ENCODE data around the gene FOXO1.

FOXO1 gene

DNA sequence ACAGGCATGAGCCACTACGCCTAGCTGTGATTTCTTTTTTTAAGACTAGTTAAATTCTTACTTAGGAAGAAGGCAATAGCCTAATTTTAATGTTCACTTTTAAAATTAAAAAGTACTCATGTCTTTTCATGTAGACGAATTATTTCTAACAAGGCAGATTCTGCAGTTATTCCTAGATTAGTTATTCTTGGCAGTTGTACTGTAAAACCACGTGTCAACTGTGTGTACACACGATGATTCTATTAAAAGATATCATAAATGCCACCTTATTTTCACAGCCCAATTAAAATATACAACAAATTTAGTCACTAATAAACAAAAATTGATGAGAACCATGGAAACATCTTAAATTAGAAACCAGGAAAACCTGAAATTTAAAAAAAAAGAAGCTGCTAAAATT is 10.6 kb upstream of the FOXO1 start:
- FAIRE-seq: no peak
- TF ChIP-seq POLR2A (IDR thresholded peaks at IDR 0.05; ENCODE audit: low read depth, low read length) (no peak), POLR2AphosphoS5 (IDR thresholded peaks at IDR 0.05; ENCODE audit: low read depth, low read length) (no peak), TAF1 (IDR thresholded peaks at IDR 0.05; ENCODE audit: borderline replicate concordance, low read depth, low read length) (no peak)
- no peak for DNase-seq (ENCODE audit: insufficient read length)

DNA sequence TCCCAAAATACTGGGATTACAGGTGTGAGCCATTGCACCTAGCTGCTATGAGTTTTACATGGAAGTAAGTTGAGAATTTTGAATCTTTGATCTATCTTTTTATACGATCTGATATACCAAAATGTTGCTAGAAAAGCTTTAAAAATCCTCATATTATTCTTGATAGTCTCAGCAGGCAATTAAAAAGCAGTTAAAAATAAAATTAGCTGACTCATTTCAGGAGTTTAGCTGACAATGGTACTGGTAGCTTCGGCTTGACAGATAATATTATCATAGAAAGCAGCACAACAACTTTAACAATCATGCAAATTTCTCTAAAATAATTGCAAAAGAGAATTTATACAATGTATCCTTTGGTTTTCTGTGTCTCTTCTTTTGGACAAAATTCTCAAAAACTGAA is 9.6 kb upstream of the FOXO1 start:
- TF ChIP-seq POLR2AphosphoS5 (IDR thresholded peaks at IDR 0.05; ENCODE audit: low read depth, low read length): no peak
- no peak for TF ChIP-seq TAF1 (IDR thresholded peaks at IDR 0.05; ENCODE audit: borderline replicate concordance, low read depth, low read length)
- no peak for TF ChIP-seq POLR2A (IDR thresholded peaks at IDR 0.05; ENCODE audit: low read depth, low read length)
- DNase-seq (ENCODE audit: insufficient read length): no peak
- no peak for FAIRE-seq

DNA sequence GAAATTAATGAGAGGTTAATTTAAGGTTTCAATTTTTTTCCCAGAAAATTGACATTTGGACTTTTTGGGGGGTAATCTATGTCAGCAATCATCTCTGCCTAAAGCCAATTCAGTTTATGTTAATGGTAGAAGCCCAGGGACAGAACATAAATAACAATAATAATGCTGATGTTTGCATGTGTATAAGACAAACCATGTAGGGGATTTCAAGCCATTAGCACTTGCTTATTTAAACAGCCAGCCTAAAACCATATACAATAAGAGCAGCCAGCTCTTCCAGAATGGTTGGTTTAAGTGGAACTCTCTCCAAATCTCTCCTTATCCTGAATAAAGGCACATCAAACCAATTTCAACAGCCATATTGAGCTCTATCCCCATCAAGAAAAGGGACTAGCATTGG is 7.0 kb upstream of the FOXO1 start:
- TF ChIP-seq POLR2A (IDR thresholded peaks at IDR 0.05; ENCODE audit: low read depth, low read length): no peak
- TF ChIP-seq TAF1 (IDR thresholded peaks at IDR 0.05; ENCODE audit: borderline replicate concordance, low read depth, low read length): no peak
- TF ChIP-seq POLR2AphosphoS5 (IDR thresholded peaks at IDR 0.05; ENCODE audit: low read depth, low read length): no peak
- DNase-seq (ENCODE audit: insufficient read length) (no peak), FAIRE-seq (no peak)

DNA sequence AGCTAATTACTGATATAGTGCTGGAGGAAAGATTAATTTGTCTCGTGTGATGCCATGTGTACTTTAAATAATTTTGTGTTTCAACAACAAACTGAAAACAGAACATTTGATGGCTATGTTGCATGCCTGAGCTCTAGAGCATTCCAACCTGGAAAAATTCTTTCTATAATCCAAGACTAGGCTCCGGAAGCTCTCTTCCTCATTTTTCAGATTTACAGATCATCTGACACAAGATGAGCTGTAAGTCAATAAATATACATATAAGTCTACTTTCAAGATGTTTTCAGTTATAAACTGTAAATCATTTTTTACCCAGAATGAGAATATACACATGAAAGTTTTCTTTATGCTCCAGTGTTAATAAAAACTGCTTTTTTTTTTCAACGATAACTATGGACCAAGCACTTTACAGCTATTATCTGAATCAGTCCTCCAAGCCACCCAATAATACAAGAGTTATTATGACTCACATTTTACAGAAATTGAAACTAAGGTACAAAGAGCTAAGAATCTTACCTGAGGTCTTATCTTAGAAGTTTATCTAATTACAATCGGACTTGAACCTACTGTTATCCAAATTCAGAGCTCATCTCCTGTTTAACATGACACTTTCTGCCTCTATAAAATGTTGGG is 6.4 kb upstream of the FOXO1 start:
- DNase-seq (ENCODE audit: insufficient read length) (no peak), FAIRE-seq (no peak)
- TF ChIP-seq POLR2A (IDR thresholded peaks at IDR 0.05; ENCODE audit: low read depth, low read length) (no peak), TAF1 (IDR thresholded peaks at IDR 0.05; ENCODE audit: borderline replicate concordance, low read depth, low read length) (no peak), POLR2AphosphoS5 (IDR thresholded peaks at IDR 0.05; ENCODE audit: low read depth, low read length) (no peak)

DNA sequence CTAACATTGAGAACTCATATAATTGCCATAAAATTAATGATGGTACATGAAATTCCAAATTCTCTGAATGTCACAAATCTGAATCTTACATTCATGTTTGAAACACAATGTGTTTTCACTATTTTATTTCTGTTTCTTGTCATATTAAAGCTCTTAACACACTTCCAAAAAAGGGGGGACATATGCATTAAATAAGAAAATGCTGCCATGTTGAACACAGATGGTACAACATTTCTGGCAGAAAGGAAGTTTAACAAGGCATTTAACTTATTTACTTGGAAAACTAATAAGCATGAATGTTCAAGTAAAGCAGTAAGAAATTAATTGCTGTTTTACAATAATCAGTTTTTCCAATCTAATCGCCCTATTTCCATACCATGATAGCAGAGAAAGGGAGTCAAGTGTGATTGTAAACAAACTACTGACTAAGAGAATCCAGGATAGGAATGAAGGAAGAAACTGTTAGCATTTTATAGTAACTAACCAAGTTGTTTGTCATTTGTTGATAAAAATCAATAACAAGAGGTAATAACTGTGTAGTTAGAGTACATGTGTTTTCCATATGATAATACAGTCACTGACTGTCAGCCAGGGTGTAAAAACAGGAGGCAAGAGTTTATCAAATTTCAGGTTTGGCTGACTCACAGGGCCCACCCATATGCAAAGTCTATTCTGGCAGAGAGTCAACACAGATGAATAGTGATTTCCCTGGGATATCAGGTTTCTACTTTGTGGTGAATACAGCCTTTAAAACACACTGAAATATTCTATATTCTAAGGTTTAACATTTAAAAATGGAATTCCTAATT is 5.7 kb upstream of the FOXO1 start:
- no peak for DNase-seq (ENCODE audit: insufficient read length)
- TF ChIP-seq POLR2AphosphoS5 (IDR thresholded peaks at IDR 0.05; ENCODE audit: low read depth, low read length) (no peak), TAF1 (IDR thresholded peaks at IDR 0.05; ENCODE audit: borderline replicate concordance, low read depth, low read length) (no peak), POLR2A (IDR thresholded peaks at IDR 0.05; ENCODE audit: low read depth, low read length) (no peak)
- peak; percentile 63 for FAIRE-seq

DNA sequence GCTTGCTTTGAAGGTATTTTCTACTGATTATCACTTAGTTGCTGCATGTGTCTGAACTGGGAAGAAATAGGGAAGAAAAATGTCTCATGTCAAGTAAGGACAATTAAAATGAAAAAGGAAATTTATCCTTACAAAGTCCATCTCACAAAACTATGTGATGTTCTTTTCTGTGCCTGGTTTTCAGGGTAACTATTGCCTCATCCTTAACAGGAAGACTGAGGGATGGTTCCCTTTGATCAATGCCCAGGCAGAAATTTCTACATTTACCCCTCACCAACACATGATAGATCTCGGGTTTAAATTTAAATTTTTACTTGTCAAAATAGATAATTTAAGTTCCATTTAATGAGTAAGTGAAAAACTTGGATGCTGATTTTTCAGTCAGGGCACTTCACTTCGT is 3.9 kb upstream of the FOXO1 start:
- FAIRE-seq: no peak
- TF ChIP-seq POLR2AphosphoS5 (IDR thresholded peaks at IDR 0.05; ENCODE audit: low read depth, low read length) (no peak), POLR2A (IDR thresholded peaks at IDR 0.05; ENCODE audit: low read depth, low read length) (no peak), TAF1 (IDR thresholded peaks at IDR 0.05; ENCODE audit: borderline replicate concordance, low read depth, low read length) (no peak)
- DNase-seq (ENCODE audit: insufficient read length): no peak

DNA sequence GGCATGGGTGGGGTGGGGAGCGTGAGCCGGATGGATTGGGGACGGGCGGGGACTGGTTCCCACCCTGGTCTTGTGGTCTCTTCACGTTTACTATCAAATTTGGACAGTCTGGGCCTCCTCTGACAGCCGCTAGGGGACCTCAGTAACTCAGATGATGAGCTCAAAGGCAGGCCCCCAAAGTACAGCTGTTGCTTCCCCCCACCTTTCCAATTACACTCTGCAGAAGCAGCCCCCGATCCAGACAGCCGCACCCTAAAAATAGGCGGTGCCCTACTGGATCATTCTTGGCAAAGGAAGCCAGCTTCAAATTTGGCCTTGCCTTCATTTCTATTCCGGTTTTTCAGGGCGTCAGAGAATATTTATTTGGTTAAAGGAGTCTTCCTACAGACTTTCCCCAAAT is 1.9 kb upstream of the FOXO1 start:
- no peak for TF ChIP-seq POLR2A (IDR thresholded peaks at IDR 0.05; ENCODE audit: low read depth, low read length)
- TF ChIP-seq POLR2AphosphoS5 (IDR thresholded peaks at IDR 0.05; ENCODE audit: low read depth, low read length): no peak
- no peak for TF ChIP-seq TAF1 (IDR thresholded peaks at IDR 0.05; ENCODE audit: borderline replicate concordance, low read depth, low read length)
- DNase-seq (ENCODE audit: insufficient read length) (peak; percentile 48), FAIRE-seq (peak; percentile 88)

DNA sequence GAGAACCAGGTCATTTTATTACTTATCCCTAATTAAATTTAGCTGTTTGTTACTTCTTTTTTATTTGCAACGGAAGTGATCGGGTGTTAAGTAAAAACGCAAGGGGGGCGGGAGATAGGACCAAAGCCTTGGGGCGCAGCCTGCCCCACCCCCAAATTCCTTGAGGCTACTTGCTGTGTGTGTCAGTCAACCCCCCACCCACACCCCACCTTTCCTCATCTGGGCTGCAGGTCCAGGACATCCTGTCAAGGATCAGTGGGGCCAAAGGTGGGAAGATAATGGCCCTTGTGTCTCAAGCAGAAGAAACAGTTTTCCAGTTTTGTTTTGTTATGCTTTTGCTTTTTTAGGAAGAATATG is 1.2 kb upstream of the FOXO1 start:
- DNase-seq (ENCODE audit: insufficient read length) (no peak), FAIRE-seq (peak; percentile 88)
- no peak for TF ChIP-seq POLR2AphosphoS5 (IDR thresholded peaks at IDR 0.05; ENCODE audit: low read depth, low read length)
- TF ChIP-seq TAF1 (IDR thresholded peaks at IDR 0.05; ENCODE audit: borderline replicate concordance, low read depth, low read length): no peak
- no peak for TF ChIP-seq POLR2A (IDR thresholded peaks at IDR 0.05; ENCODE audit: low read depth, low read length)

DNA sequence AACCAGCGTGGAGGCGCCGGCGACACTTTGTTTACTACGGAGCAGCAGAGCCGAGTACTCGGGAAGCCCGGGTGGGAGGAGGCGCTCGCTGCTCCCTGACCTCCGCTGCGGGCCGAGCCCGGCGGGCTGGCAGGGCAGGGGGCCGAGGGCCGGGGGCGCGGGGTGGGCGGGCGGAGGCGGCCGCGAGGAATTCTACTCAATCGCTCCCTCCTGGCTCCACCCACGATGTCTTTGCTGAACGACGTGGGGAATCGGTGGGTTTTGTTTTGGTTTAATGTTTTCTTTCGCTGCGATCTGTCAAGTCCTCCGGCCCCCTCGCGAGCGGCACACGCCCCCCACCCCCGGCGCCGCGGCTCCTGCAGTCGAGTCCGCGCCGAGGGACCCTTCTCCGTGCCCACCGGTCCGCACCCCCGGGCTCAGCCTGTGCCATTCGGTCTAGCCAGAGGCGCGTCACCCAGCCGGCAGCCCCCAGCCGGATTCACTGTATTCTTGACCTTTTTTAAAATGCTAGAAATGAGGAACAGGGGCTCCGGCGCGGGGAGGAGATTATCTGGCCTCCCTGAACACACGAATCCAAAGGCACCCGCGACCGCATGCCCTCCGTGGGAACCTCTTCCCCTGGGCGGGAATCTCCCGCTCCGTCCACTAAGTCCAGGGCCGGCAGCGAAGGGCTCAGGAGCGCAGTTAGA is 636 bp upstream of the FOXO1 start:
- no peak for TF ChIP-seq POLR2AphosphoS5 (IDR thresholded peaks at IDR 0.05; ENCODE audit: low read depth, low read length)
- TF ChIP-seq TAF1 (IDR thresholded peaks at IDR 0.05; ENCODE audit: borderline replicate concordance, low read depth, low read length): no peak
- TF ChIP-seq POLR2A (IDR thresholded peaks at IDR 0.05; ENCODE audit: low read depth, low read length): no peak
- no peak for FAIRE-seq
- DNase-seq (ENCODE audit: insufficient read length): peak; percentile 49

DNA sequence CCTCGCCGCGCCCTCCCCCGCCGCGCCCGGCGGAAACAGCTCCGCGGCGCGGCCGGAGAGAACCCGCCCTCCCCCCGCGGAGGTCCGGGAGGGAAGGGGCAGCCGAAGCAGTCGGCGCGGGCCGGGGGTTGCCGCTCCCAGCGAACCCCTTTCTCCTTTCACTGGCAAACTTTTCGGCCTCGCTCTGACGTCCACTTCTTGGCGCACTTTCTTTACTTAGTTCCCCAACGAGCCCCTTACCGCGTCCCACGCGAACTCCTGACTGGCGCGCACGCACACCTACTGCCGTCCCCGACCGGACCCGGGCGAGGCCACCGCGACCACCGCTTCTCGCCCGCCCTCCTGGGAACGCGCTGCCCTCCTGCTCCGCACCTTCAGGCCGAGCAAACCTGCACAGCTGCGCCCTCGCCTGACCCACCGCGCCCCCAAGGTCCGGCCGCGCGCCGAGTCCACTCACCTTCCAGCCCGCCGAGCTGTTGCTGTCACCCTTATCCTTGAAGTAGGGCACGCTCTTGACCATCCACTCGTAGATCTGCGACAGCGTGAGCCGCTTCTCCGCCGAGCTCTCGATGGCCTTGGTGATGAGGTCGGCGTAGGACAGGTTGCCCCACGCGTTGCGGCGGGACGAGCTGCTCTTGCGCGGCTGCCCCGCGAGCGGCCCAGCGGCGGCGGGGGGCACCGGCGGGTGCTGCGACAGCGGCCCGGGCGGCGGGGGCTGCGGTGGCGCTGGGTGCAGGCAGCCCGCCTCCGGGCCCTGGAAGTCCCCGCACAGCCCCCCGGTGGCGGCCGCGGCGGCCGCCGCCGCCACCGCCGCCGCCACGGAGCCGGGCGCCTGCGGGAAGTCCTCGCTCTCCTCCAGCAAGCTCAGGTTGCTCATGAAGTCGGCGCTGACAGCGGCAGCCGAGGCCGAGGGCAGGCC is 1.1 kb downstream of the FOXO1 start:
- TF ChIP-seq POLR2A (IDR thresholded peaks at IDR 0.05; ENCODE audit: low read depth, low read length): peak; percentile 26; the same call in 1 of the 2 replicates
- no peak for TF ChIP-seq POLR2AphosphoS5 (IDR thresholded peaks at IDR 0.05; ENCODE audit: low read depth, low read length)
- FAIRE-seq: peak; percentile 90
- DNase-seq (ENCODE audit: insufficient read length): no peak

All from GM12892 (cell line).